C1 segment of cervical spinal cord (tissue), 14 donors: ENCODE data around the gene CTNNA1.

Experiments
- DNase-seq, 14 donors: peaks; one replicate each; lab custom pipeline; 2025; lab: John Stamatoyannopoulos, UW

The CTNNA1 gene

GRCh38 chr5:138964647-138965201 is 211.5 kb downstream of the CTNNA1 start:
- no peak for DNase-seq

GRCh38 chr5:138965626-138966025 is 212.4 kb downstream of the CTNNA1 start:
- DNase-seq, result no peak

GRCh38 chr5:138966236-138966985 is 213.2 kb downstream of the CTNNA1 start:
- DNase-seq, result no peak

- no peak for DNase-seq
These were observed 214.7 kb downstream of the CTNNA1 start for GRCh38 chr5:138967791-138968448.

- DNase-seq, result peak in 3 of 14 donors; percentile 12 to 46 (median 33)
These were observed 215.4 kb downstream of the CTNNA1 start for GRCh38 chr5:138968601-138969000.

- DNase-seq, result no peak
These were observed 216.2 kb downstream of the CTNNA1 start for GRCh38 chr5:138969323-138970002.

- DNase-seq, result no peak
These were observed 219.0 kb downstream of the CTNNA1 start for GRCh38 chr5:138972230-138972629.

GRCh38 chr5:138972836-138973235 is 219.6 kb downstream of the CTNNA1 start:
- DNase-seq, result no peak

GRCh38 chr5:138974227-138975063 is 221.2 kb downstream of the CTNNA1 start:
- peak in 6 of 14 donors; percentile 22 to 77 (median 32) for DNase-seq

GRCh38 chr5:138975098-138975847 is 222.0 kb downstream of the CTNNA1 start:
- peak in 5 of 14 donors; percentile 16 to 64 (median 31) for DNase-seq

GRCh38 chr5:138978080-138978479 is 224.9 kb downstream of the CTNNA1 start:
- DNase-seq, result no peak

GRCh38 chr5:138978581-138978980 is 225.4 kb downstream of the CTNNA1 start:
- no peak for DNase-seq

- no peak for DNase-seq
These were observed 226.6 kb downstream of the CTNNA1 start for GRCh38 chr5:138979684-138980280.

GRCh38 chr5:138980441-138980840 is 227.2 kb downstream of the CTNNA1 start:
- no peak for DNase-seq

GRCh38 chr5:138981131-138981530 is 227.9 kb downstream of the CTNNA1 start:
- no peak for DNase-seq

- DNase-seq, result no peak
These were observed 228.4 kb downstream of the CTNNA1 start for GRCh38 chr5:138981586-138981985.

GRCh38 chr5:138983984-138984383 is 230.8 kb downstream of the CTNNA1 start:
- DNase-seq, result no peak
